Activated CD4-positive, CD25-positive, alpha-beta regulatory T cell treated with anti-CD3 and anti-CD28 coated beads, Interleukin-2, amount 50 U/mL, for 72 hours (primary cell): ENCODE data around the gene CWC22.
"Not testable (repeated sequence)": the region's sequence is repeated elsewhere in the genome, so short reads cannot be mapped to it uniquely, and the experiment has no call there.

Experiments
- DNase-seq: peaks from one replicate; pipeline ENCODE4 v3.0.0; 2021

Gene CWC22

GRCh38 chr2:180002198-180002770 is 4.8 kb downstream of the CWC22 start:
- no peak for DNase-seq

- DNase-seq: no peak
Measured at GRCh38 chr2:180001726-180002125, 5.4 kb downstream of the CWC22 start.

DNA sequence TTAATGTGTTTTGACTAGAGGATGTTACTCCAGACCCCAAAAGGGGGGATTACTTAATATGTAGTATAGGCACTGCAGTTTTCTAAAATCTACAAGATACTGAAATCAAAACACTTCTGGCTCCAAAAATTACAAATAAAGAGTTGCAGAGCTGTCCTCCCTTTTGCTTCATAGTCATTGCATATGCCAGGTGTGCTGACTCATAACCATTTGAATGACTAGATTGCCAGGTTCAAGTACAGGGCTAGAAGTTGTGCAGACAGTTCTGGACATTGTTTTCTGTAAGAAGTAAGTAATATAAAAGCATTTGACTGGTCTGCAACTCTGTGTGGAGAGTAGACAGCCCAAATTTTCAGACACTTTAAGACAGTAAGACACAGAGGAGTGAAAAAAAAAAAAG is 6.7 kb downstream of the CWC22 start:
- DNase-seq: no peak

DNA sequence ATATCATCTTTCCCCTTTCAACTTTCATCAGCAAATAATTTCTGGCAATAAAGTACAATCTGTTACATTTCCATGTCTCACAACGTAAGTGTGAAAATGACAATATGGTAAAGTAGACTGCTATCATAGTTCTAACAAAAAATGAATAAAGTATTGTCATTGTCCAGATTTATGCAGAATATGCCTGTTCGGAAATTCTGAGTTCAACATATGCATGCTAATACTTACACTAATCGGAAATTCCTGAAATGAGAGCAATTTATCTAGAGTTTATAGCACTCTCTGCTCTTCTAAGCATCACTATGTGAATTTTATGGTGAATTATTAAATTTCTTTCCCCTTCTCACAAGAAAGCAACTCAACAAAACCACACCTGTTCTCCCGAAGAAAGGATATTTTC is 8.1 kb downstream of the CWC22 start:
- DNase-seq: no peak

GRCh38 chr2:179995741-179996515 is 11.2 kb downstream of the CWC22 start:
- DNase-seq: no peak

DNA sequence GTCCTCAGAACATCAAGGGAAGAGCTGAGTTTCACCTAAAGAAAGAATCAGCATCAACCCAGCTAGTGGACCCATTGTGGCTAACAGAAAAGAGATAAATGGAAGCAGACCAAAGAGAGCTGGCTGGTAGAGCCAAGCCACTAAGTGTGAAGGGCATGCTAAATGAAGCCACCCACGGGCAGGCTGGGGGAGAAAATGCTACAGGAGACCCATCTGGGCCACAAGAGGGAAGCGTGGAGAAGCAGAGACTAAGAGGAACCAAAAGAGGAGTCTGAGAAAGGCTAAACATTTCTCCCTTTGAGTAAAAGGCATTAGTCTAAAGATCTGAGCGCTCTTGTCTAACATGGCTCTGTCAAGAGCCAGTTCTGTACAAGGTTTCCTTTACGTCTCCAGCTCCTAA is 15.8 kb downstream of the CWC22 start:
- no peak for DNase-seq

- DNase-seq: no peak
Measured at GRCh38 chr2:179990676-179991317, 16.3 kb downstream of the CWC22 start.

DNA sequence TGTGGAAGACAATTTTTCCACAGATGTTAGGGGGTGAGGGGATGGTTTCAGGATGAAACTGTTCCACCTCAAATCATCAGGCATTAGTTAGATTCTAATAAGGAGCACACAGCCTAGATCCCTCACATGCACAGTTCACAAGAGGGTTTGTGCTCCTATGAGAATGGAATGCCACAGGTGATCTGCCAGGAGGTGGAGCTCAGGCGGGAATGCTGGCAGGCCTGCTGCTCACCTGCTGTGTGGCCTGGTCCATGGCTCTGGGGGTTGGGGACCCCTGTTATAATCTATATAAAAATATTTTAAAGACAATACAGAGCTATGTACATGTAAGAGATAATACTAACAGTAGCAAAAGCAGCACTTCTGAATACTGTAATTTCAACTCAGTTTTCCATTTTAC is 19.2 kb downstream of the CWC22 start:
- DNase-seq: no peak

- no peak for DNase-seq
Measured at GRCh38 chr2:179985163-179985820, 21.8 kb downstream of the CWC22 start.

DNA sequence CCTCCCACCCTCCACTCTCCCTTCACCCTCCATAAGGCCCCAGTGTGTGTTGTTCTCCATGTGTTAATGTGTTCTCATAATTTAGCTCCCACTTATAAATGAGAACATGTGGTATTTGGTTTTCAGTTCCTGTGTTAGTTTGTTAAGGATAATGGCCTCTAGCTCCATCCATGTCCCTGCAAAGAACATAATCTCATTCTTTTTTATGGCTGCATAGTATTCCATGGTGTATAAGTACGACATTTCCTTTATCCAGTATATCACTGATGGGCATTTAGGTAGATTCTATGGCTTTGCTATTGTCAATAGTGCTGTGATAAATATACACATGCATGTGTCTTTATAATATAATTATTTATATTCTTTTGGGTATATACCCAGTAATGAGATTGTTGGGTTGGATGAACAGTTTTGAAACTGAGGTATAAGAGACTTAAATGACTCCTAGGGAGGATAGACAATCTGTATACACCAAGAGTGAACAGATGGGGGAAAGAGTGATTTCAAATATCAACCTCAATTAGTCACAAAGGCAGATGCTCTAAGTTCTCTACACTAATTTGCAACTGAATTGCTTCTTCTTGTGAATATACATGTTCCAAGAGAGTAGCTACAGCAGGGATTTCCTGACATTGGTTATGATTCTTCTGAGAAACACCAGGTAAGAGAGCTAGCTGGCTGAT is 23.7 kb downstream of the CWC22 start:
- DNase-seq: no peak

DNA sequence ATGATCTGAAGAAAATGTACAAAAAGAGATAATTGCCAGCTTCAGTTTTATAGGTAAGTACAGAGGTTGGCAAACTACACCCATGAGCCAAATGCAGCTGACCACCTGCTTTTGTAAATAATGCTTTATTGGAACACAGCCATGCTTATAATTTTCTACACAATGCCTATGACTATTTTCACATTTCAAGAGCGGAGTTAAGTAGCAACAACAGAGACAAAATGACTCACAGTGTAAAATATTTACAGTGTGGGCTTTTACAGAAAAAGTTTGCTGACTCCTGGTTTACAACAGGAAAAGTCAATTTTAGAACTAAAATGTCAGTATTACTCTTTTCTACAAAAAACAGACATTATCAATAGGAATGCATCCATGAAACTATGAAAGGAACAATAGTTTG is 26.0 kb downstream of the CWC22 start:
- no peak for DNase-seq

GRCh38 chr2:179974761-179975160 is 32.3 kb downstream of the CWC22 start:
- no peak for DNase-seq

DNA sequence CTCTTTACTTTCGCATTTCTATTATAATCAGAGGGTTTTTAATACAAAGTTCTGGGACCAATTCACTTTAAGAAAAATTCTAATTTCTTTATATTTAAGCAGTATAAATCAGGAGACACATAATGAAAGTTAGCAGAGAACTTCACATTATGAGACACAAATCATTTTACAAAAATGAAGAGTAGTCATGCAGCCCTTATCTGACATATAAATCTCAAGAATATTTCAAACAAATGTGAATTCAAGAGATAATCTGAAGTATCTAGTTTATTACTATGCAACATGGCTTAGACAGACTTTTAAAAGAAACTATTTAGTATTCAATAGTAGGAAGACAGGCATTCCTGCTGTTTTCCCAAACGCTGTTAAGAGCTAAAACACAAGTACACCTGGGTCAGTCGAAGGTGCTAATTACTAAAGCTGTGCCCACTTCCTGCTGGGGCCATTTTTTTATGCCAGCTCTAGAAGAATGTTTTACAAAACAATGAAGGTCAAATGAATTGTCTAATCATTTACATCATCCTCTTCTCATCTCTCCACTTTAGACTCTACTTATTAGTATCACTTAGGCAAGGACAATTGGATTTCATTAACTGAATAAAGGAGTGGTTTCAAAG is 40.2 kb downstream of the CWC22 start:
- no peak for DNase-seq

DNA sequence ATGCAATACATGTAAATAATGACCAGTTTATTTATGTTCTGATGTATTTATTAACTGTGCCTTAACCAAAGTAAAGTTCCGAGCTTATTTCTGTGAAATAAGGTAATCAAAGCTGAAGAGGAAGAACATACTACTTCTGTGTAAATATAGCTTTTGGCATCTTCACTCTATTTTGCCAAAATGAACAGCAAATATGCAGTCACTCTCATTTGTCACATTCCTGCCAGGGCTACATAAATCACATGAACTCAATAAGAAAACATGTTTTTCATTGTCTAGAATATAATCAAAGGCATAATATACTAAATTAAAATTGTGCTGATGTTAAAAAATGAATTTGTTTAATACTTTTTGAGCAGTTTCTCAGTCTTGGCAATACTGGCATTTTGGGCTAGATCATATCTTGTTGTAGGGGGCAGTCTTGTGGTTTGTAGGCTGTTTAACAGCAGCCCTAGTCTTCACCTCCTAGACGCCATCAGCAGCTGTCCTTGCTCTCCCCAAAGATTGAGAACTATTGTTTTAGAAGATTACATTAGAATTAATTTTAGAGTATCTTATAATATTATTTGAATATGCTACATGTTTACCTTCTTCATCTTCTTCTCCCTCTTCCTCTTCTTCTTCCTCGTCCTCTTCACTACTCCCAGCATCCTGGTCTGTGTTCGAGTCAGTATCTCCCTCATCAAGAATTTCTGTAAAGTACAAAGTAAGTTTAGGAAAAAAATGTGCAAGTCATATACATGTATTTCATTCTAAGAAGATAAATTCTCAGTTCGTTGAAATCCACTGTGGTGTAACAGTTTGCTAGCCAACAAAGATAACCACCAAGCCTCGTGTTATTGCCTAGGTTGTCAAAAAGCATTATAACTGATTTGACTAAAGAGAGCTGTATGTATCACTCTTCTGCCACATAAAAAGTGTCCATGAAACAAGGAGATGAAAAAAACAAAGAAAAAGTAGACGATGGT is 41.5 kb downstream of the CWC22 start:
- DNase-seq: no peak

GRCh38 chr2:179963626-179964025 is 43.5 kb downstream of the CWC22 start:
- no peak for DNase-seq

DNA sequence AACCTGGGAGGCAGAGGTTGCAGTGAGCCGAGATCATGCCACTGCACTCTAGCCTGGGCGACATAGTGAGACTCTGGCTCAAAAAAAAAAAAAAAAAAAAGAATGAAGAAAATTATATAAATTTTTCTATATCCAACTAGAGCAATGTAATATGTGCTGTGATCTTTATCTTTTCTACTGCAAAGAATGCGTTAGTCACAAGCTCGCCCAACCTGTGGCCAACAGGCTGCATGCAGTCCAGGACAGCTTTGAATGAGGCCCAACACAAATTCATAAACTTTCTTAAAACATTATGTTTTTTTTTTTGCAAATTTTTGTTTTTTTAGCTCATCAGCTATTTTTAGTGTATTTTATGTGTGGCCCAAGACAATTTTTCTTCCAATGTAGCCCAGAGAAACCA is 48.8 kb downstream of the CWC22 start:
- not testable (repeated sequence) for DNase-seq

- no peak for DNase-seq
Measured at GRCh38 chr2:179954026-179954425, 53.1 kb downstream of the CWC22 start.

- DNase-seq: no peak
Measured at GRCh38 chr2:179953359-179953758, 53.7 kb downstream of the CWC22 start.

DNA sequence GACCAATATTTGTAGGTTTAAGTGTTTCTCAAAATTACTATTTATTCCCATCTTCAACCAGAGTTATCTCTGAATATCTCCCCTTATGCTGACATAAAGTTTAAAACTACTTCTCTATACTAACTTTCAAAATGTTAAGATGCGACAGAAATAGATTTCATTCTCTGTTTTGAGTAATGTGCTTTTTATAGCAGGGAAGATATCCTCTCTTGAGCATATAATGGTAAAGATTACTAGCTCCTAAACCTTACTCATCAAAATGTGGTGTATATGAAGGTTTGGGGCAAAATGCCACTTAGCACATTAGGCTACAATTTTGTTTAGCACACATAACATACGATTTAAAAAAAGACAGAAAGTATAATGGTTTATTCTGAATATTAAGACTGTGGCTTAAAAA is 54.4 kb downstream of the CWC22 start:
- DNase-seq: no peak

DNA sequence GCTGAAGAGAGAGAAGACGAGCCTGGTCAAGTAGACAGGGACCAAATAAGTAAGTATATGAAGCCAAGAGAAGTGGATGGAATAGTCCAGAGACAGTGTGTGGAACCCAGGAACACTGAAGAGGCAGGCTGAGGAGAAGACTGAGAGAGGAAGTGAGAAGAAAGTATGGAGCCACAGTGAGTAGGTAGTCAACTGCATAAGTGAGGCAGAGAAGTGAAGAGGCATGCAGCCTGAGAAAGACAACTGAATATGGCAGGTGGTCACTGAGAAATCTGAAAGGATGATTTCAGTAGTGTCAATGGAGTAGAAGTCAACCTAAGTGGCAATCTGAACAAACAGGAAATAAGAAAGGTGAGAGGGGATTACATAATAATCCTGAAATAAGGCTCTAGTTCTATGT is 55.4 kb downstream of the CWC22 start:
- DNase-seq: no peak

DNA sequence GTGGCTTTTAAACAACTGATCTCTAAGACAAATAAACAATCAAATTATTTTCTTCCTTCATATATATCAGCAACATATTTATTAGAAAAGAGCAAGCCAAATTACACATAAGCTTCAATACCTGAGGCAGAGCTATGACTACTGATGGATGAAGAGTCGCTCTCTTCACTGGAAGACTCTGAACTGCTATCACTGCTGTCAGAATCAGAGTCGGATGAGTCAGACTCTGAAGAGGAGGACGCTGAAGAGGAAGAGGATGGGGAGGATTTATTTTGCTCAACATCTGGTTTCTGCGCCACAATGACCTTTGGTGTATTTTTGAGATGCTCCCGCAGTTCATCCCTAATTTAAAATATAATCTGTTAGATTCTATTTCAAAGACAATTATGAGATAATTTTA is 56.7 kb downstream of the CWC22 start:
- DNase-seq: no peak

GRCh38 chr2:179949438-179949837 is 57.7 kb downstream of the CWC22 start:
- no peak for DNase-seq
